GM18951 (cell line): ENCODE data around the gene RIBC1.

Experiments
- POLR2A ChIP-seq: IDR thresholded peaks from 4 replicates; pipeline ENCODE4 v1.6.1; 2011; ENCODE audit warnings: mild to moderate bottlenecking; ENCODE audit not compliant: insufficient read length, insufficient read depth; ENCODE audit errors: extremely low read depth
- in situ Hi-C: fragments of 300-500 bp; cut with MboI; formaldehyde crosslinking; loops from one replicate; pipeline ENCODE4 v1.12.0; 2022; ENCODE audit warnings: low sequenced_read_pairs, mixed read lengths, inconsistent platforms; ENCODE audit not compliant: unreplicated experiment

Gene RIBC1

GRCh38 chrX:53421125-53421524 is 1.5 kb upstream of the RIBC1 start:
- in situ Hi-C loops: no loop called here
- TF ChIP-seq POLR2A: no peak

GRCh38 chrX:53421772-53422085 is 944 bp upstream of the RIBC1 start:
- in situ Hi-C loops: no loop called here
- no peak for TF ChIP-seq POLR2A

GRCh38 chrX:53422086-53422860 is 400 bp upstream of the RIBC1 start, which contains the start of gene SMC1A:
Gene SMC1A (minus strand): TSS chrX:53422654. CDS start chrX:53422600, 54 bp downstream.
- TF ChIP-seq POLR2A: peak; percentile 79
- in situ Hi-C loops: no loop called here

GRCh38 chrX:53429755-53430154 is 7.1 kb downstream of the RIBC1 start:
- in situ Hi-C loops: no loop called here
- TF ChIP-seq POLR2A: no peak

DNA sequence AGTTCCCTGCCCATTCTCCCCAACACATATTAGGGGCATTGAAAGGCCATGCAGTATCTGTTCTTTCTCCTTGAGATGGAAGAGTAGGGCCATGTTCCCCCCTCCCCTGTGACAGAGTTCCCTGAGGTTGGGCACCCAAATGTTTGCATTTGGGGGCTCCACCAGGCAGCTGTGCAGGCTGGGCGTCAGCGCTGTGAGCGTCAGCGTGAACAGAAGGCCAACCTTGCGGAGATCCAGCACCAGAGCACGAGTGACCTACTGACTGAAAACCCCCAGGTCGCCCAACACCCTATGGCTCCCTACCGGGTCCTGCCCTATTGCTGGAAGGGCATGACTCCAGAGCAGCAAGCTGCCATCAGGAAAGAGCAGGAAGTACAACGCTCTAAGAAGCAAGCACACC is 7.6 kb downstream of the RIBC1 start:
- TF ChIP-seq POLR2A: no peak
- in situ Hi-C loops: no loop called here

GRCh38 chrX:53433651-53434639 is 11.3 kb downstream of the RIBC1 start, which contains the start of gene HSD17B10:
Gene HSD17B10 (minus strand): TSS chrX:53434370. CDS start chrX:53434345, 25 bp downstream.
- TF ChIP-seq POLR2A: peak; percentile 72
- in situ Hi-C loops: no loop called here

- in situ Hi-C loops: no loop called here
- no peak for TF ChIP-seq POLR2A
Measured at GRCh38 chrX:53435997-53436396, 13.3 kb downstream of the RIBC1 start.

DNA sequence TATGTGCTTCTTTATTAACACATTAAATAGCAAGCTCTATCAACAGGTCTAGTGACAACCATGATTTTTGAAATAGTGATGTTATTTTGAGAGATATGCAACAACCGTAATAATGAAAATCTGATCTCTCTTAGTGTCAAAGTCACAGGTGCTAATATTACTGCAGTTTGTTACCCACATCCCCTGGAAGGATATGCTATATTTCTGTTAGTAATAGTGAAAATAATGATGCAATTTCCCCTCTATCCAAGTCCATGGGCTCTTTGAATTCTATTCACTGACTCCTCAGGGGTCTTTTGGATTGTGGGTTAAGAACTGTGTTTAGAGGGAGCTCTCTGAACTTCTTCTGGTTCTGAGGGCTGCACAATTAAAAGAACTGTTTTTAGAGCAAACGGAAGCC is 14.5 kb downstream of the RIBC1 start:
- in situ Hi-C loops: no loop called here
- no peak for TF ChIP-seq POLR2A

- in situ Hi-C loops: no loop called here
- TF ChIP-seq POLR2A: no peak
Measured at GRCh38 chrX:53438174-53438831, 15.6 kb downstream of the RIBC1 start.

GRCh38 chrX:53438832-53439230 is 16.2 kb downstream of the RIBC1 start:
- in situ Hi-C loops: no loop called here
- no peak for TF ChIP-seq POLR2A

- TF ChIP-seq POLR2A: no peak
- in situ Hi-C loops: no loop called here
Measured at GRCh38 chrX:53440101-53440500, 17.4 kb downstream of the RIBC1 start.

- in situ Hi-C loops: no loop called here
Measured at GRCh38 chrX:53440621-53441517, 18.2 kb downstream of the RIBC1 start.

More at GRCh38 chrX:53440621-53441517, 18.2 kb downstream of the RIBC1 start:
- TF ChIP-seq POLR2A: no peak
